ENCODE results near the gene PDE4D. TPM values are rescaled to one million over a fixed set of nuclear protein-coding genes. Genes with fewer than 3 reads are reported as not detected.

PDE4D gene
- total RNA-seq, 1 donor from 2014 or later: 50.0 TPM

DNA sequence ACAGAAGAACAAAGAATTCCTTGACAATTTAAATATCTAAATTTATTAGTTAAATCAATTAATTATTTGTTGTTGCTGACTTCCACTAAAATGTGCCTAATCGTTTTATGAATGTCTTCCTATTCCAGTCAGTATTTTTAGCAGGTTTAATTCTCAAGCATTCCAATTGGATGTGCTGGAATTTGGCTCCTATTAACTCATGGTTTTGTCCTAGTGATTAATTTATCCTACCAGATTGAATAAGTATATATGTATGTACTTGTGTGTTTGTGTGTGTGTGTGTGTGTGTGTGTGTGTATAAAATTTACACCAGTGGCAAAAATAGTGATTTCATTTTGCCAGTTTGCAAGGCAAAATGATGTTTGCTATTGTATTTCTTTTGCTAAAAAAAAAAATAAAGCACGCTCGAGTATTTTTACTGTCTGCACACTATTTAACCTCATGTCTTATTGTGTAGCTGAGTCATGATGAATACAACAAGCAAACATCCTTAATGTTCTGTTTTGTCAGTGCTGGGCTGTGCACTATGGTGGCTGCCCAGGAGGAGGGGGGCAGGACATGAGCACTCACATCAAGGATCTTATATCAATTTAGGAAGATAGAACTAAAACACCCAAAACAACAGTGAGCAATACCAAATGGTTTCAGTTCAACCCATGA, 375.5 kb downstream of the PDE4D start:
- no peak overlapping the region for H3K4me3 Mint-ChIP-seq
- no peaks in the 10 kb centered on the region for H3K36me3 Mint-ChIP-seq
- DNase-seq (ENCODE audit: extremely low spot score, unreplicated experiment): no peak
- no peaks in the 10 kb centered on the region for H3K9me3 Mint-ChIP-seq
- no peak overlapping the region for H3K27ac Mint-ChIP-seq
- H3K27me3 Mint-ChIP-seq: no peaks in the 10 kb centered on the region
- H3K4me1 Mint-ChIP-seq (ENCODE audit: unreplicated experiment): no peaks in the 10 kb centered on the region
- TF ChIP-seq, protein P1, sequence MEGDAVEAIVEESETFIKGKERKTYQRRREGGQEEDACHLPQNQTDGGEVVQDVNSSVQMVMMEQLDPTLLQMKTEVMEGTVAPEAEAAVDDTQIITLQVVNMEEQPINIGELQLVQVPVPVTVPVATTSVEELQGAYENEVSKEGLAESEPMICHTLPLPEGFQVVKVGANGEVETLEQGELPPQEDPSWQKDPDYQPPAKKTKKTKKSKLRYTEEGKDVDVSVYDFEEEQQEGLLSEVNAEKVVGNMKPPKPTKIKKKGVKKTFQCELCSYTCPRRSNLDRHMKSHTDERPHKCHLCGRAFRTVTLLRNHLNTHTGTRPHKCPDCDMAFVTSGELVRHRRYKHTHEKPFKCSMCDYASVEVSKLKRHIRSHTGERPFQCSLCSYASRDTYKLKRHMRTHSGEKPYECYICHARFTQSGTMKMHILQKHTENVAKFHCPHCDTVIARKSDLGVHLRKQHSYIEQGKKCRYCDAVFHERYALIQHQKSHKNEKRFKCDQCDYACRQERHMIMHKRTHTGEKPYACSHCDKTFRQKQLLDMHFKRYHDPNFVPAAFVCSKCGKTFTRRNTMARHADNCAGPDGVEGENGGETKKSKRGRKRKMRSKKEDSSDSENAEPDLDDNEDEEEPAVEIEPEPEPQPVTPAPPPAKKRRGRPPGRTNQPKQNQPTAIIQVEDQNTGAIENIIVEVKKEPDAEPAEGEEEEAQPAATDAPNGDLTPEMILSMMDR (conservative IDR thresholded peaks at IDR 0.05): no peak

DNA sequence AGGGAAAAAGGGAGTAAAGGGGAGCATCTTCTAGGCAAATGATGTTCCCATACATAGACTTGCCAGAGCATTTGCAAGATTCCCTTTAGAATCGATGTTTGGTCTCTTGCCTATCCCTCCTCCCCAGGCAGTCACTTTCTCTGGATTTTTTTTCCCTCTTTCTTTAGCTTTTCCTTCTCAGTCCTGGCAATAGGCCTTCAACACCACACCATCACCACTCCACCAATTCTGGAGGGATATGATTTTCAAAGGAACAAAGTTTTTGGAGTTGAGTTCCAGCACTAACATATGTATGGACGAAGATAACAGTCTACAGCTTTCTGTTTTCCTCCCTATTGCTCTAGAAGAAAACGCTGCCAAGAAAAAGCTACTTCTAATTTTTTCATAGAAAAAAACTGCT, 377.4 kb downstream of the PDE4D start:
- no peak overlapping the region for H3K27ac Mint-ChIP-seq
- H3K36me3 Mint-ChIP-seq: peaks cover 3% of the 10 kb centered on the region
- no peak overlapping the region for H3K4me3 Mint-ChIP-seq
- H3K27me3 Mint-ChIP-seq: no peaks in the 10 kb centered on the region
- H3K4me1 Mint-ChIP-seq (ENCODE audit: unreplicated experiment): peaks cover 4% of the 10 kb centered on the region
- TF ChIP-seq, protein P1 (conservative IDR thresholded peaks at IDR 0.05): no peak
- H3K9me3 Mint-ChIP-seq: no peaks in the 10 kb centered on the region
- no peak for DNase-seq (ENCODE audit: extremely low spot score, unreplicated experiment)

DNA sequence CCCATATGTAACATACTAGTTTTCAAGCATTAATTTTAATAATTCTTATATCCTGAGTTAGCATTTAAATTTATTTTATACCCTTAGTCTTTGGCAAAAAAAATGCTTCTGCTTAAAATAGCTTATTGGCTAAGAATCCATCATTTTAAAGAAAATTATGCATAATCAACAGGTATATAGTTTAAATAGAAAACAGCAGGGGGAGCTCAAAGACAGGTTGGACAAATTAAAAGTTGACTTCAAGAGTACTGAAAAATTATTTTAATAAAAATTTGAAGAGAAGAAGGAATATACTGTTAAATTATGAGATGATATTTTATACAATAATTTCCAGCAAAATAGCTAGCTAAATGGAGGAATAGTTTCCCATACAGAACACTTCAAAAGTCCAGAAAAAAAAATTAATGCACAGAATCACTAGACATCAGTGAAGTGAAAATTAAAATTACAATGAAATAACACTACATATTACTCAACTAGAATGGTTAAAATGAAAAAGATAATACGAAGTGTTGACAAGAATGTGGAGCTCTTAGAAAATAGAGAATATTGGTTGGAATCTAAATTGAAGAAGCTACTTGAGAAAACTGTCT, 387.1 kb downstream of the PDE4D start:
- no peaks in the 10 kb centered on the region for H3K36me3 Mint-ChIP-seq
- no peak for DNase-seq (ENCODE audit: extremely low spot score, unreplicated experiment)
- H3K9me3 Mint-ChIP-seq: no peaks in the 10 kb centered on the region
- H3K27me3 Mint-ChIP-seq: no peaks in the 10 kb centered on the region
- TF ChIP-seq, protein P1 (conservative IDR thresholded peaks at IDR 0.05): peak; percentile 76
- no peak overlapping the region for H3K27ac Mint-ChIP-seq
- H3K4me3 Mint-ChIP-seq: no peak overlapping the region
- H3K4me1 Mint-ChIP-seq (ENCODE audit: unreplicated experiment): peaks cover 12% of the 10 kb centered on the region

DNA sequence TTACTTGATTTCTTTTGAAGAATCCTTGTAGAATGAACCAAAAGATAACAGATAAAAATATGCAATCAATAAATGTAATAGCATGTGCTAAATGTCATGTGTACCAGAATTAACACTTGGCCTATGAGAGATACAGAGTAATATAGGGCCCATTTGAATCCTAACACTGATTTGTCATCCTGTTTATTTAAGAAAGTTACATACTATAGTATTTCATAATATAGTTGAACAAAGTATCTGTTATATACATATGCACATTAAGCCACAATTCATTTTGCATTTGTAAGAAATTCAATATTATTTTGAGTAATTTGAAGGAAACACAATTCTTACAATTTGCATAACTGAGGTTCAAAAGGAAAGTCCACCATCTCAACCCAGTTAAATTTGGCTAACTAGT, 389.5 kb downstream of the PDE4D start:
- Mint-ChIP-seq H3K4me1 (ENCODE audit: unreplicated experiment) (peaks cover 15% of the 10 kb centered on the region), H3K27ac (no peak overlapping the region), H3K36me3 (no peaks in the 10 kb centered on the region), H3K9me3 (no peaks in the 10 kb centered on the region), H3K27me3 (no peaks in the 10 kb centered on the region), H3K4me3 (no peak overlapping the region)
- no peak for DNase-seq (ENCODE audit: extremely low spot score, unreplicated experiment)
- TF ChIP-seq, protein P1 (conservative IDR thresholded peaks at IDR 0.05): no peak

DNA sequence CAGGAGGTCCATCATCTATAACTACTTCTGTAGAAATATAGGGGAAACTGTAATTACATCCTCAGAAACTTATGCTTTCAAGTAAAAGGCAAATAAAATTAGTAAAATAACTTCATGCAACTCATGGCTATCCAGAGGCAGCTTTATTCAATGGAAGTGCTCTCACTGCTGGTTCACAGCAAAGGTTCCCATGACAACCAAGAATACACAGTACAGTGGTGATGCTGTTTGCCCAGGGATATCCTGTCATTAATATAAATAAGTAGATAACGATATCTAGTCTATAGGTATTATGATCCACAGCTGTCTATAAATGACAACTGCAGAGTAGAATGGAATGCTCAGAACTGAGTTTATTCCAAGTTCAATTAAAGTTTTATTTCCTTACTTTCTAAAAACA, 390.3 kb downstream of the PDE4D start:
- no peaks in the 10 kb centered on the region for H3K27me3 Mint-ChIP-seq
- TF ChIP-seq, protein P1 (conservative IDR thresholded peaks at IDR 0.05): no peak
- H3K36me3 Mint-ChIP-seq: no peaks in the 10 kb centered on the region
- no peak for DNase-seq (ENCODE audit: extremely low spot score, unreplicated experiment)
- H3K4me1 Mint-ChIP-seq (ENCODE audit: unreplicated experiment): peaks cover 15% of the 10 kb centered on the region
- no peak overlapping the region for H3K27ac Mint-ChIP-seq
- no peaks in the 10 kb centered on the region for H3K9me3 Mint-ChIP-seq
- H3K4me3 Mint-ChIP-seq: no peak overlapping the region

Data from type B pancreatic cell (in vitro differentiated cells).